ENCODE data around the gene HCN3.
"Not testable (repeated sequence)": the region's sequence is repeated elsewhere in the genome, so short reads cannot be mapped to it uniquely, and the experiment has no call there.

HCN3 gene

DNA sequence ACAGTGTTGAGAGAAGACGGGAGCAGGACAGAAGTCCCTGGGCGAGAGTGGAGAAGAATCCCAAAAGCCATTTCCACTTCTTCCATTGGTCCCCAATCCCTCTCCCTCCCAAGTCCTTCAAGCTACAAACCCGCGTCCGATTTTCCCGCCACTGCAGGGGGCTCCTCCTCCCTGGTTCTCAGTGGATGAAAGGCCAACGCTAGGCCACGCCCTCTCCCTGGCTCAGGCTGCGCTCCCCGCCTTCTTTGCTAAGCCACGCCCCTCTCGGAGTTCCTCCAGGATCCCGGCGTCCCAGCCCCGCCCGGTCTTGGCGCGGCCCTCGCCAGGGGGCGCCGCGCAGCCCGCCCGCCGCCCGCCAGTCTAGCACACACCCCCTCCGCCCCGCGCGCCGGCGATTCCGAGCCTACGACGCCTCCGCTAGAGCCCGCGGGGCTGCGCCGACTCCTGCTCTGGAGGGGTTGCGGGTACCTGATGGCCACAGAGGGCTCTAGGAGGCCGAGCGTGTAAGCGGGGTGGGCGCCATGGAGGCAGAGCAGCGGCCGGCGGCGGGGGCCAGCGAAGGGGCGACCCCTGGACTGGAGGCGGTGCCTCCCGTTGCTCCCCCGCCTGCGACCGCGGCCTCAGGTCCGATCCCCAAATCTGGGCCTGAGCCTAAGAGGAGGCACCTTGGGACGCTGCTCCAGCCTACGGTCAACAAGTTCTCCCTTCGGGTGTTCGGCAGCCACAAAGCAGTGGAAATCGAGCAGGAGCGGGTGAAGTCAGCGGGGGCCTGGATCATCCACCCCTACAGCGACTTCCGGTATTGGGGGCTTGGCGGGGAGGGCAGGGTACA is at the start of gene HCN3:
HCN3 (plus strand) TSS at position 394 of the 832 bp plus-strand sequence; CDS start at position 522, 128 bp downstream.
- no peak for FAIRE-seq
- peak; percentile 98 for DNase-seq (ENCODE audit: low spot score)

GRCh38 chr1:155228096-155228427 is 49.2 kb upstream of the HCN3 start:
- no peak for FAIRE-seq
- no peak for DNase-seq (ENCODE audit: low spot score)

DNA sequence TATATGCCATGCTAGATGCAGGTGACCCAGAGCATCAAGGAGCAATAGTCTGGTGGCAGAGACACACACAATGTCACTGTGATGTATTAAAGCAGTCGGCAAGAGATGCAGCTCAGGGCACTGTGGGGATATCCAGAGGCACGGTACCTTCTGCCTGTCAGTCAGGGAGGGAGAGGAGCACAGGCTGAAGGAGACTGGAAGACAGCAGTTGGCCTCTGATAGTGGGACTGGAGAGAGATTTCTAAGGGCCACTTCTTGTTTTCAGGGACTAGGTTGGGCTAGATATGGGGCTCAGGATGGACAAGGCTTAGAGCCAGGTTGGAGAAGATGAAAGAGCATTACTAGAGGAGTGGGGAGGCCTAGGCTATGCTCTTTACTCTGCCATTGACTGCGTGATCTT is 46.0 kb upstream of the HCN3 start:
- FAIRE-seq; DNase-seq (ENCODE audit: low spot score): not testable (repeated sequence)

GRCh38 chr1:155232001-155232978 is 45.0 kb upstream of the HCN3 start:
- not testable (repeated sequence) for FAIRE-seq; DNase-seq (ENCODE audit: low spot score)

DNA sequence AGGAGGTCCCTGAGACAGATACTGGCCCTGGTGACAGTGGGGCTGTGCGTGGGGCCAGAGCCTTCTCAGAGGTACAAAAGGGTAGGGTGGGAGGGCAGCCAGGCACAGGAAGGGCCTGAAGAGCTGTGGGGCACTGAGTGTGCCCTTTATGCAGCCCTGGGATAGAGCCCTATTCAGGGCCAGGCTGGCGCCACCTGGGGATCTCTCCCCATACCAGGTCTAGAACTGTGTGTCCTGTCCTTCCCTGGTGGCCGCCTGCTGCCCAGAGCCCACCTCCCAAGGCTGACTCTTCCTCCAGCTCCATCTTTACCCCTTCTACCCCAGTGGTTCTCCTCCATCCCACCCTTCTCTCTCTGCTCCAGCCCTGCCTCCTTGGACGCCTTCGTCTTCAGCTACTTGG is 43.8 kb upstream of the HCN3 start:
- not testable (repeated sequence) for FAIRE-seq; DNase-seq (ENCODE audit: low spot score)

GRCh38 chr1:155235375-155235774 is 41.9 kb upstream of the HCN3 start:
- not testable (repeated sequence) for DNase-seq (ENCODE audit: low spot score); FAIRE-seq

DNA sequence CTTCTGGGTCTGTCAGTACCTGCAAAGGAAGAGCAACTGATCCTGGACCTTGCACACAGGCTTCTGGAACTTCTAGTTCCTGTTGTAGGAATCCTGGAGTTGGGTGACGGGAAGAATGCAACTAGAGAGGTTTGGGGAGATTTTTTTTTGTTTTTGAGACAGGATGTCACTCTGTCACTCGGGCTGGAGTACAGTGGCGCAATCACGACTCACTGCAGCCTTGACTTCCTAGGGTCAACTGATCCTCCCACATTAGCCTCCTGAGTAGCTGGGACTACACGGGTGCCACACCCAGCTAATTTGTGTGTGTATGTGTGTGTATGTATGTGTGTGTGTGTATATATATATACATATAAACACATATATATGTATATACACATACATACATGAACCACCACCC is 40.8 kb upstream of the HCN3 start:
- DNase-seq (ENCODE audit: low spot score) (no peak), FAIRE-seq (no peak)

GRCh38 chr1:155241069-155241679 is 36.1 kb upstream of the HCN3 start:
- FAIRE-seq: no peak
- peak; percentile 78 for DNase-seq (ENCODE audit: low spot score)

DNA sequence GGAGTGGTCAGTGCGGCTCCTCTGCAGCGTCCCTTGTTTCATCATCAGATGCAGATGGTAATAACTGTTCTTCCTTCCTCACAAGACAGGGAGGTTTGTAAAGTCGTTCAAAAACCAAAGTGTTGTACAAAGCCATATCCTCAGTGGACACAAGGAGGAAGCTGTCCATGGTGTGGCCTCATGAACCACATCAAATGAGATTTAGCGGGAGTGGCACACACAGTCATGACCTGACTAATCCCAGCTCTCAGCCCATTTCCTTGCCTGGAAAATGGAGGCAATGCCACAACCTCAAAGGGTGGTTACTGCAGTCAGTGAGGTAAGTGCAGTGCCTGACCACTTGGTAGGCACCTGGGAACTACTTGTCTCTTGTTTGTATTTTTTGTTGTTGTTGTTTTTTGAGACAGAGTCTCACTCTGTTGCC is 35.4 kb upstream of the HCN3 start:
- DNase-seq (ENCODE audit: low spot score): no peak
- no peak for FAIRE-seq

DNA sequence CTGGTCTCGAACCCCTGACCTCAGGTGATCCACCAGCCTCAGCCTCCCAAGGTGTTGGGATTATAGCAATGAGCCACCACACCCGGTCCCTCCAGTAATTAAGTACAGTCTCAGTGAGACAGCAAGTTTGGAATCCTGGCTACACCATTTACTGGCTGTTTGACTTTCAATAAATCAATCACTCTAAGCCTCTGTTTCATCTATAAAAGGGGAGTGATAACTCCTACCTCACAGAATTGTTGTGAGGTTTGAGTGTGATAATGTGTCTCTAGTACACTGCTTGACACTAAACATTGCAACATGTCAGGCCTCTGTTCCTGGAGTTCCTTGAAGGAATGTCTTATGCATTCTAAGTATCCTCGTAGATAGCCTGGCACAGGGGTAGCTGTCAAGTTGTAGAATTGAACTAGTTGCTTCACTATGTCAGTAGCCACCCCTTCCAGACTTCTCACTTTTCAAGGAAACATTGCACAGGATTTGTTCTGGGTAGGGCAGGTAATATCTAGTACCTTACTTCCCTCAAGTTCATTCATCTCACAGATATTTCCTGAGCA is 34.4 kb upstream of the HCN3 start:
- no peak for FAIRE-seq
- DNase-seq (ENCODE audit: low spot score): no peak

GRCh38 chr1:155244368-155245162 is 32.7 kb upstream of the HCN3 start:
- FAIRE-seq: no peak
- DNase-seq (ENCODE audit: low spot score): peak; percentile 94

- FAIRE-seq: no peak
These were observed 32.1 kb upstream of the HCN3 start for GRCh38 chr1:155245163-155245524.

GRCh38 chr1:155246796-155247195 is 30.5 kb upstream of the HCN3 start:
- FAIRE-seq; DNase-seq (ENCODE audit: low spot score): not testable (repeated sequence)

More at GRCh38 chr1:155245163-155245524, 32.1 kb upstream of the HCN3 start:
- DNase-seq (ENCODE audit: low spot score): no peak

DNA sequence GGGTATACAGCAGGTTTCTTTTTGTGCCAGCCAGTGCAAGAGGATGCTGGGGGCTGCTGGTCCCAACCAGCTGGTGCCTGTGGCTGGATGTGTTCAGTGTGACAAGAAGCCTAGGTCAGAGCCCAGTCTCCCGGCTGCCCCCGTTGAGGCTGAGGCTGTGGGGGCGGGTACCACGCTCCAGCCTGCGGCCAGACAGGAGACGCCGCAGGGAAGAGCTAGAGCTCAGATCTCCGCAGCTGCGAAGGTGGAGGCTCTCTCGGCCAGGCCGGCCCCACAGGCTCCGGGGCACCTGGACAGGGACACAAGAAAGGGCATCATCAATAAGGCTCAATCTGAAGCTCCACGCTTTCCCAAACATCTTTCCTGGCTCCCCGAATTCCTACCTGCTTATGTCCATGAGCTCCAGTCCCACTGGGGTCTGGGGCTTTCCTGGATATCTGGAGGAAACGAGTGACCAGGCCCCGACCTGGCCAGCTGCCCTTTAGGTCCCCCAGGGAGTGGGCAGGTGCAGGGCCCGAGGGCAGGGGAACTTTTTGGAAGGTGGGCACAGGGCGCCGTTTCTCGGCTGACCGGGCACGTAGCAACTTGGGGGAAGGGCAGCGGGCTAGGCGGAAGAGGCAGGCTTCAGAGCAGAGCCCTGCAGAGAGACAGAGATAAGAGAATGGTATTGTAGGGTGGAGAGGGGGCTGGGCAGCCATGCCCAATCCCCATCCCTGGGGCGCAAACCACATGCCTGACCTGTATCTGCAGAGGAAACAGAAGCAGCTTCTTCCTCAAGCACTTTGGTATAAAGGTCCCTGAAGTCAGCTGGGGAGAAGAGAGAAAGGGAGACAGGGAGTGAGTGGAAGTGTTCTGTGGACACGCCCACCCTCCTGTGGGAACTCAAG is 29.4 kb upstream of the HCN3 start:
- no peak for DNase-seq (ENCODE audit: low spot score)
- FAIRE-seq: no peak

DNA sequence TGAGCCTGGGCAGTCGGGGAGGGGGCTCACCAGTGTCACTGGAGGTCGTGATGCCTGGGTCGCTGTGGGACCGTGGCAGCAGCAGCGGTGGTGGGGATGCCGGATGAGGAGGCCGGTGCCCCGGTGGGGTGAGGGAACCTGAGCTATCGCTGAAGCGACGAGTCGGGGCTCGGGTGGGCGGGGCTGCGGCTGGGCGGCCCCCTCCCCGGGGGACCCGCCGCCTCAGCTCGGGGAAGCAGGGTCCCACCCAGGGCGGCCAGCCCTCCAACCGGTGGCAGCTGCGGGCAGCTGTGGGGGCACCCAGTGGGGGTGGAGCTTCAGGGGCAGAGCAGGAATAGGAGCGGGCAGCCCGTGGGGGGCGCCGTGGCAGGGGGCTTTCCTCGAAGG is 27.0 kb upstream of the HCN3 start:
- no peak for DNase-seq (ENCODE audit: low spot score)

DNA sequence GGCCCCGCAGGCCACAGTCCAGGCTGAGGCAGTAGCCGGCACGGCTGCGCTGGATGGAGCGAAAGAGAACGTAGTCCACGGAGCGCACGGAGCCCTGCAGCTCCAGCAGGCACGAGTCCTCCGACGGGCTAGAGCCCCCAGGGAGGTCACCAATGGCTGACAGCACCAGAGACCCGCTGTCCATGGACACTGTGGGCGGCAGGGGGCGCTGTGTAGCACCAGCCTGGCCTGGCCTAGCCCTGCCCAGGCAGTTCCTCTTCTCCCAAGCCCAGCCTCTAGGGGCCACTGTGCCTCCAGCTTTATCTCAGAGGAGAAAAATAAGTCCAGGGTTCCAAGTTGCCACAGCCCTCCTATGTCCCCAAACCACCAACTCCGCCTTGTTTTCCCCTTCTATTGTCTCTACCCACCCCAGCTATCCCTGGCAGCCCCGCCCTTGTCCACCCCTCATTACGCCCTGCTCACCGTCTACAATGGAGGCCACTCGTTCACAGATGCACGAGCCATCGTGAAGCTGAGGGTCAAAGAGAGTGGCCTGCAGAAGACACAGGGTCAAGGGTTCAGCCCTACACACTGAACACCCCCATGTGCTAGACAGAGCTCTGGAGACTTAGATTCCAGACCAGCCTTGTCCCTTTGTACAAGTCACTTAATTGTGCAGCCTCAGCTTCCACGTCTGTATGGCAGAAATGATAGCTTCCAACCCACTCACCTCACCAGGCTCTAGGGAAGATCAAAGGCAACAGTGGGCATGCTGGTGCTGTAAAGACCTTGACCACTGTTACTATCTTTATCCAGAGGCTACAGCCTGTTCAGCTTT is 26.4 kb upstream of the HCN3 start:
- peak; percentile 82 for FAIRE-seq
- DNase-seq (ENCODE audit: low spot score): peak; percentile 94

More for the DNA sequence above, 27.0 kb upstream of the HCN3 start:
- no peak for FAIRE-seq

GRCh38 chr1:155251566-155251965 is 25.7 kb upstream of the HCN3 start:
- no peak for FAIRE-seq

GRCh38 chr1:155253208-155253607 is 24.1 kb upstream of the HCN3 start:
- DNase-seq (ENCODE audit: low spot score) (no peak), FAIRE-seq (no peak)

More at GRCh38 chr1:155251566-155251965, 25.7 kb upstream of the HCN3 start:
- no peak for DNase-seq (ENCODE audit: low spot score)

GRCh38 chr1:155253797-155254196 is 23.5 kb upstream of the HCN3 start:
- no peak for DNase-seq (ENCODE audit: low spot score)
- FAIRE-seq: no peak

Measured in urothelium cell line (cell line).